T-helper 1 cell (primary cell): ENCODE data around the gene SCYL1.

Experiments
- DNase-seq, 5 donors: peaks; one replicate each; pipeline ENCODE4 v3.0.0-alpha.2; 2012 to 2020

SCYL1 gene

GRCh38 chr11:65537620-65538231, 12.8 kb downstream of the SCYL1 start:
- no peak for DNase-seq

DNA sequence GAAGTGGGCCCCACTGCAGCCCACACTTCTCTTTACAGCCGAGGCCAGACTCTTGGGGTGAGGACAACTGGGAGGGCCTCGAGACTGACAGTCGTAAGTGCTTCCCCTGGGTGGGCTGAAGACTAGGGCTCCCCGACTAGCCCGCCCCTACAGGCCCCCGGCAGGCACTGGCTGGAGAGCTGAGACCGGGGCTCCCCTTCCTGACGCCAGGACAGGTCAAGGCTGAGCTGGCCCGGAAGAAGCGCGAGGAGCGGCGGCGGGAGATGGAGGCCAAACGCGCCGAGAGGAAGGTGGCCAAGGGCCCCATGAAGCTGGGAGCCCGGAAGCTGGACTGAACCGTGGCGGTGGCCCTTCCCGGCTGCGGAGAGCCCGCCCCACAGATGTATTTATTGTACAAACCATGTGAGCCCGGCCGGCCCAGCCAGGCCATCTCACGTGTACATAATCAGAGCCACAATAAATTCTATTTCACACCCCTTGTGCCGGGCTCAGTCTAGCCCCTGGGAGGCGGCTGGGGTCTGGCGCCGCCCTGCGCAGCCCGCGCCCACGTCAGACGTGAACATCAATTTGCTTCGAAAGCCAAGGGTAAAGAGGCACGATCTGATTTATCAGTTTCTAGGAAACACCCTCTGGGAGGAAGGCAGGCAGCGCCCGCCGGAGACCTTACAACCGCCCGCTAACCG, 13.5 kb downstream of the SCYL1 start:
- DNase-seq = no peak

DNA sequence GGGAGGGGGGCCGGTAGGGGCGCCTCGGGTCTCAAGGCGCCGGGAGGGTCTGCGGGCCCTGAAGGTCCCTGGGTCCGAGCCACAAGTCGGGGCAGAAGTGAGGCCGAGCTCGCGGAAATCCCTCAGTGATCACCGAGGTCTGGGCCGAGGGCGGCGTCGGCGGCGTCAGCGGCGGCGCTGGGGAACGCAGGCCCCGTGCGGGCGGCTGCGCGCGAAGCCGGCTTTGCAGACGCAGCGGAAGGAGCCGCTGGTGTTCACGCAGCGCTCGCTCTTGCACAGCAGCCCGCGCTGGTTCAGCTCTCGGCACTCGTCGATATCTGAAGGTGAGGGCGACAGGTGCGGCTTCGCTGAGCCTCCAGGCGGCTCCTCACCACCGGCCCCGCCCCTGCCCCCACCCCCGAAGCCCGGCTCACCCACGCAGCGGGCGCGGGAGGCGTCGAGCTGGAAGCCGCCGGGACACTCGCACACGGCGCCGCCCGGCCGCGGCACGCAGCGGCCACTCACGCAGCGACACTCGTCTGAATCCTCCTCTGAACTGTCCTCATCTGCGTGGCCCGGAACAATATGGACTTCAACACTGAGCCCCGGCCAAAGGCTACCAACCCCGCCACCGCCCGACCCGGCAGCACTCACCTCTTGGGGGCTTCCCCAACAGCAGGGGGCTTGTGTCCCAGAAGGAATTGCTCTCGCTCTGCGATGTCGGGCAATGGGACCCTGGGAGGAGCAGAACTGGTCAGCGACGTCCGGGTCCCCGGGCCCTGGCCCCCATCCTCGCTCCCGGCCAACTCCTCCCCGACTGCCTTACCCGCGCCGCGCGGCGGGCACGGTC, 14.2 kb downstream of the SCYL1 start:
- no peak for DNase-seq

GRCh38 chr11:65539744-65540289, 14.9 kb downstream of the SCYL1 start:
- DNase-seq = peak in 1 of 5 donors; percentile 77

- peak; percentile 73 to 90 (median 85) for DNase-seq
These were observed 15.6 kb downstream of the SCYL1 start for GRCh38 chr11:65540290-65541092.

DNA sequence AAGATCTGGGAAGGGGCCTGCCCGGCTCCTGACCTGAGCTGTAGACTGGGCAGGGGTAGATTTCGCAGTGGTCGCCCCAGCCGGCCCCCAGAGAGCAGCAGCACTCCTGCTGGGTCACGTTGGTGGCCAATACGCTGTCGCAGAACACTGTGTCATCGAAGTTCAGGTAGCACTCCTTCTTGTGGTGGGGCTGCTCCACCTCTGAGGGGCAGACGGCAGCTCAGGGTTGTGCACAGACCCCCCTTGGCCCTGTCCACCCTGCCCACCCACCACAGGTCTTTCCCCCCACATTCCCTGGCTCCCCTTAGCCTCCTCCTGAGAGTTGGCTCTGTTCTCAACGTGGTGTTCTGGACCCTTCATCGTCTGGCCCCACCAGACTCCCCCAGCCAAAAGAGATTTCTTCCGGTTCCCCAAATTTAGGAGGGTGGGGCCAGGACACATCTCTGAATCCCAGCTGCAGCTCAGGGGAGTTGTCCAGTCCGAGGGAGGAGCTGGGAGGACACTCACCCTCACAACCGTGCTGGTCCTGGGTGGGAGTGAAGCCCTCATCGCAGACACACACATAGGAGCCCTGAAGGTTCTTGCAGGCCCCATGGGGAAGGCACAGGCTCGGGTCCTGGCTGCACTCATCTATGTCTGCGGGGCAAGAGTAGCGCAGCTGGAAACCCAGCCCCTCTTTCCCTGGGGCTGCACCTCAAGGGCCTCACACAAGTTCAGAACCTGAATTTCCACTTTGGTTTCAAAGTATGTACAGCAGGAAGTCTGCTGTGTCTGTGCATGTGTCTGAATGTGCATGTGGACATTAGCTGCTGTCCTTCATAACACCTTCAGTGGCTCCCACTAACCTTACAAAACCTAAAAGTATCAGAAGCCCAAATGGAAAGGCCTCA, 16.5 kb downstream of the SCYL1 start:
- DNase-seq = no peak

- no peak for DNase-seq
These were observed 18.0 kb downstream of the SCYL1 start for GRCh38 chr11:65542738-65543390.

- no peak for DNase-seq
These were observed 21.0 kb downstream of the SCYL1 start for GRCh38 chr11:65545853-65546216.

- peak; percentile 94 to 99 (median 97) for DNase-seq
These were observed 21.5 kb downstream of the SCYL1 start for GRCh38 chr11:65546217-65546958.

DNA sequence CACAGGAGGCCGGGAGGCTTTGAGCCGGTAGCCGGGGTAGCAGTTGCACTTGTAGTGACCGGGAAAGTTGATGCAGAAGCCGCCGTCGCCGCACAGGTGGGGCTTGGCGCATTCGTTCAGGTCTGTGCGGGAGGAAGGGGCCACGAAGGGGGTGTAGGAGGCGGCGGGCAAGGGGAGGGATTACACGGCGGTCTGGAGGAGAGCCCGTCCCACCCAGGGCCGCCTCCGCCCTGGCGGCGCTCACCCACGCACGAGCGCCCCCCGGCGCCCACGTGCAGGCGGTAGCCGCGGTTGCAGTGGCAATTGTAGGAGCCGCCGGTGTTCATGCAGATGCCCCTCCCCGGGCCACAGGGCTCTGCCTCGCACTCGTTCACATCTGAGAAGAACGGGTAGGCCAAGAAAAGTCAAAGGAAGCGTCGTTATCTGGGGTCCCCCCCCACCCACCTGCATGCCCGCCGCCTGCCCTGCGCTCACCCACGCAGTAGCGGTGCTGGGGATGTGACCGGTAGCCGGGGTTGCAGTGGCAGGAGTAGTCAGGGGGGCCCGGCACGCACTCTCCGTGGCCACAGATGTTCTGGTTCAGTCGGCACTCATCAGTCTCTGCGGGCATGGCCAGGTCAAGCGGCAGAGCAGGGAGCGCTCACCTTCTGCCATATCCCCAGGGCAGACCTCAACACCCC, 22.7 kb downstream of the SCYL1 start:
- DNase-seq = peak in 2 of 5 donors; percentile 27 to 54

GRCh38 chr11:65548395-65548794, 23.5 kb downstream of the SCYL1 start:
- no peak for DNase-seq

- DNase-seq = no peak
These were observed 24.2 kb downstream of the SCYL1 start for GRCh38 chr11:65549096-65549495.

GRCh38 chr11:65551572-65552387, 26.9 kb downstream of the SCYL1 start:
- DNase-seq = peak in 4 of 5 donors; percentile 41 to 72 (median 55)

DNA sequence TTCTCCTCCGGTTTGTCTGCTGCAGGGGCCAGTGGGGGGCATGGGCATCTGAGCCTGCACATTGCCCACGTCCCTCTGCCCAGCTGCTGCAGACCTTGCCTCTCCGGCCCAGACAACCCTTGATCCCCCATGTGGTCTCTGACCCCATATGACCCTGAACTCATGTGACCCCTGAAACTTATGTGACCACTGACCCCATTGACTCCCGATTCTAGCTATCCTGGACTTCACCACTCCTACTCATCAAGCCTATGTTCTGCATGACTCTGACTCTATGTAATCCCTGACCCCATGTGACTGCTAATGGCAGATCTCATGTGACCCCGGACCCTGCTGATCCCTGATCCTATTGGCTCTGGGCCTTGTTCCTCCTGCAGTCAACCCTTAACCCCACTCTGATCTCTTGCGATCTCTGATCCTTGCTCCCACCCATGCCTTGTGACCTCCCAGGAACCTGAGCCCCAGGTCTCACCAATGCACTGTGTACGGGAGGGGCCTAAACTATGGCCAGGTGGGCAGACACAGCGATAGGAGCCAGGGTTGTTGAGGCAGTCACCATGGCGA, 27.6 kb downstream of the SCYL1 start:
- DNase-seq = no peak

GRCh38 chr11:65553301-65554001, 28.6 kb downstream of the SCYL1 start:
- DNase-seq = peak; percentile 44 to 88 (median 75)

DNA sequence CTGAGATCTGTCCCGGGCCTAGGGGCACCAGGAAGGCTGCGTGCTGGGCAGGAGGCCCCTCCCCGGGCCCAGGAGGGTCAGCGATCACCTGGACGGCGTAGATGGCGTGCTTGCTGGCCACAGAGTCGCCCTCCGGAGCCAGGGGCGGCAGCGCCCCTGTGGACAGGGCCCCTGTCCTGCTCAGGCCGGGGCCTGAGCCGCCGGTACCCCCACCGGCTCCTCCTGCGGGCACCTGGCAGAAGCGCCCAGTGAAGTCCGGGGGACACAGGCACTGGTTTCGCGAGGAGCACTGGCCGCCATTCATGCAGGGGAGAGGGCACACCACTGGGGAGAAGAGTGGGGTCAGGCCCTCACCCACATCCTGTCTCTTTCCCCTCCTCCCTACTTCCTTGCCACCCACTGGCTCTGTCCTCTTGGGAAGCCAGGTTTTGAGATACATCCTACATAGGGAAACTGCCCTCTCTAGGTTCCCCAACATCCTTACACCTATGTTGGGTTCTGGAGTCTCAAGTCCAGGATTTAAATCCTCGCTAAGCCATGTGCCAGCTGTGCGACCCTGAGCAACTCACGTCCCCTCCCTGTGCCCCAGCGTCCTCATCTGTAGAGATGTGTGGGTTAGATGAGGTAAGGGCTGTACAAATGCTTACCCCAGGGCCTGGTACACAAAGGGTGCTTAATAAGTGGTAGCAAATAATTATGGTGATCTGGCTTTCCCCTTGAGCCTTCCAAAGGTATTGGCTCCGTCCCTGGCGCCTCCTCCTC, 29.4 kb downstream of the SCYL1 start:
- DNase-seq = no peak
